Cardiac fibroblast (primary cell): ENCODE results near the gene PAPPA2.
"Not testable (repeated sequence)": the region's sequence is repeated elsewhere in the genome, so short reads cannot be mapped to it uniquely, and the experiment has no call there.

Experiments
- DNase-seq, 2 donors: peaks; one replicate each; pipeline versions ENCODE4 v3.0.0 to v3.0.0-alpha.2; 2010; ENCODE audit warnings: low read depth in 2 of 2
- H3K4me3 ChIP-seq, 2 donors: replicated peaks in 1 of 2; 1 replicate in 1 of 2; 2 replicates in 1 of 2; pipeline ENCODE4 v1.5.1; 2011; ENCODE audit warnings: low read depth in 2 of 2, low read length in 2 of 2, mild to moderate bottlenecking in 2 of 2, moderate library complexity in 1 of 2
- CTCF ChIP-seq: IDR thresholded peaks from one replicate; pipeline ENCODE4 v1.5.1; 2011; ENCODE audit warnings: low read depth, mild to moderate bottlenecking, low read length, inconsistent platforms

The PAPPA2 gene

GRCh38 chr1:176557543-176558258 is 94.7 kb downstream of the PAPPA2 start:
- H3K4me3 ChIP-seq = no peak overlapping the region
- no peak for TF ChIP-seq CTCF
- DNase-seq = no peak

- H3K4me3 ChIP-seq = no peak overlapping the region
- DNase-seq = no peak
- no peak for TF ChIP-seq CTCF
Observed at GRCh38 chr1:176558561-176558960, 95.6 kb downstream of the PAPPA2 start.

GRCh38 chr1:176559474-176559873 is 96.5 kb downstream of the PAPPA2 start:
- no peak overlapping the region for H3K4me3 ChIP-seq
- DNase-seq = peak in 1 of 2 donors; percentile 2
- TF ChIP-seq CTCF = no peak

GRCh38 chr1:176559878-176560277 is 96.9 kb downstream of the PAPPA2 start:
- DNase-seq = peak; percentile 64 to 67
- TF ChIP-seq CTCF = peak; percentile 69
- no peak overlapping the region for H3K4me3 ChIP-seq

GRCh38 chr1:176560681-176561080 is 97.7 kb downstream of the PAPPA2 start:
- no peak overlapping the region for H3K4me3 ChIP-seq
- no peak for DNase-seq
- no peak for TF ChIP-seq CTCF

- not testable (repeated sequence) for H3K4me3 ChIP-seq, DNase-seq
Observed at GRCh38 chr1:176561761-176562160, 98.8 kb downstream of the PAPPA2 start.

- H3K4me3 ChIP-seq = no peak overlapping the region
- peak in 1 of 2 donors; percentile 6 for DNase-seq
- TF ChIP-seq CTCF = no peak
Observed at GRCh38 chr1:176566004-176566975, 103.3 kb downstream of the PAPPA2 start.
